GM18508 (cell line): ENCODE data around the gene TIPARP.

Experiments
- ATAC-seq: cut with Tn5 transposase; IDR thresholded peaks from one replicate; pipeline ENCODE4 v1.9.1; 2021; ENCODE audit warnings: moderate number of reproducible peaks; ENCODE audit not compliant: insufficient read depth, unreplicated experiment

Gene TIPARP

DNA sequence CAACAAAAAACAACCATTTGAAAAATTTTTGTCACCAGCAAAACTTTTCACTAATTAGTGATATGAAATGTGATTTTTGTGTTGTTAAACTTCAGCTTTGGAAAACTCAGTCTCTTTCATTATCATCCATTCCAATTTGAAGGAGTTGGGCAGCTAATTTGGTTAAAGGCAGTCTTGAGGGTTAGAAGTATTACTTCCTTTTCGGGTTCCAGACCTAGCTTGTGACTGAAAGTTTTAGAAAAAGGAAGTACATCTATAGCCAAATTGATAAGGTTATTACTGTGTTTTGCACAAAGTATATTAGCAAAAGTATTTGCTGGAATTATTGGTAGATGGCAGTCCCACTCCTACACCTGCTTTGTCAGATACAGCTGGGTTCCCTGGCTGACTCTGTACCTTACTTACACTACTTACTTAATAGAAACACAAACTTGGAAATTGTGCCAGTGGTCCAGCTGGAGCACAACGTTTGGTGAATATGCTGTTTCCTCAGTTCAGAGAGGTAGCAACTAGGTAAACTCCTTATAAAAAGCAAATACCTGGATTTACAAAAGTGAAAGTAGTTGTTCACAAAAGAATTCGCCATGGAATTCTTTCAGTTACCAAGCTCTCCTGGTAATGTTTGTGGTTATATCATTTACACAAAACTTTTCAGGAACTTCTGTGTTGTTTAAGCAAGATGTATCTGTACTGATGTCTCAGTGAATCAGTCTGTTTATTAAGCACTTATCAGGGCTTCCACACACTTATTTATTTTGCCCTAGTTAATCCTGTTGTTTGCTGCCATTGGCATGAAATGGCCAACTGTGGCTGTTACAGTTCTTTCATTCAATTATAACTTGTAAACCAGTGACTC, 31.6 kb downstream of the TIPARP start:
- no peak for ATAC-seq

DNA sequence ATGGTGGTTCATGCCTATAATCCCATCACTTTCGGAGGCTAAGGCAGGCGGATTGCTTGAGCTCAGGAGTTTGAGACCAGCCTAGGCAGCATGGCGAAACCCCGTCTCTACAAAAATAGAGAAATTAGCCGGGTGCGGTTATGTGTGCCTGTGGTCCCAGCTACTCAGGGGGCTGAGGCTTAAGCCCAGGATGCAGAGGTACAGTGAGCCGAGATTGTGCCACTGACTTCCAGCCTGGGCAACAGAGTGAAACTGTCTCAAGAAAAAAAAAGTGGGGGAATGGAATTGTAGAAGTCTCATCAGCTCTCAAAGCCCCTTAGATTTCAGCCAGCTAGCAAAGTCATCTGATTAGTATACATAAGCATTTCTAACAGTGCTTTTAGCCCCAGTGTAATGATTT, 33.2 kb downstream of the TIPARP start:
- no peak for ATAC-seq

DNA sequence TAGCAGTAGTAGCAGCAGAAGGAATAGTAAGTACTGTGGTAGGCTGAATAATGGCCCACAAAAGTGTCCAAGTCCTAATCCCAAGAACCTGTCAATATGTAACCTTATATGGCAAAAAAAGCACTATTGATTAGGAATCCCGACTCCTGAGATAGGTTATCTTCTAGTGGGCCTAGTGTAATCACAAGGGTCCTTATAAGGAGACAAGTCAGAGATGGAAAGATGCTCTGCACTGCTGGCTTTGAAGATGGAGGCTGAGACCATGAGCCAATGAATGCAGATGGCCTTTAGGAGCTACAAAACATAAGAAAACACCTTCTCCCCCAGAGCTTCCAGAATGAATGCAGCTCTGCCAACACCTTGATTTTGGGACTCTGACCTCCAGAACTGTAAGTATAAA, 36.0 kb downstream of the TIPARP start:
- no peak for ATAC-seq

- no peak for ATAC-seq
These were observed 36.7 kb downstream of the TIPARP start for GRCh38 chr3:156711113-156711512.

GRCh38 chr3:156711944-156712343, 37.6 kb downstream of the TIPARP start:
- peak; percentile 88 for ATAC-seq

- ATAC-seq, result no peak
These were observed 41.9 kb downstream of the TIPARP start for GRCh38 chr3:156716105-156716862.

GRCh38 chr3:156718622-156719306, 44.4 kb downstream of the TIPARP start:
- ATAC-seq, result no peak

- ATAC-seq, result no peak
These were observed 46.4 kb downstream of the TIPARP start for GRCh38 chr3:156720826-156721225.

DNA sequence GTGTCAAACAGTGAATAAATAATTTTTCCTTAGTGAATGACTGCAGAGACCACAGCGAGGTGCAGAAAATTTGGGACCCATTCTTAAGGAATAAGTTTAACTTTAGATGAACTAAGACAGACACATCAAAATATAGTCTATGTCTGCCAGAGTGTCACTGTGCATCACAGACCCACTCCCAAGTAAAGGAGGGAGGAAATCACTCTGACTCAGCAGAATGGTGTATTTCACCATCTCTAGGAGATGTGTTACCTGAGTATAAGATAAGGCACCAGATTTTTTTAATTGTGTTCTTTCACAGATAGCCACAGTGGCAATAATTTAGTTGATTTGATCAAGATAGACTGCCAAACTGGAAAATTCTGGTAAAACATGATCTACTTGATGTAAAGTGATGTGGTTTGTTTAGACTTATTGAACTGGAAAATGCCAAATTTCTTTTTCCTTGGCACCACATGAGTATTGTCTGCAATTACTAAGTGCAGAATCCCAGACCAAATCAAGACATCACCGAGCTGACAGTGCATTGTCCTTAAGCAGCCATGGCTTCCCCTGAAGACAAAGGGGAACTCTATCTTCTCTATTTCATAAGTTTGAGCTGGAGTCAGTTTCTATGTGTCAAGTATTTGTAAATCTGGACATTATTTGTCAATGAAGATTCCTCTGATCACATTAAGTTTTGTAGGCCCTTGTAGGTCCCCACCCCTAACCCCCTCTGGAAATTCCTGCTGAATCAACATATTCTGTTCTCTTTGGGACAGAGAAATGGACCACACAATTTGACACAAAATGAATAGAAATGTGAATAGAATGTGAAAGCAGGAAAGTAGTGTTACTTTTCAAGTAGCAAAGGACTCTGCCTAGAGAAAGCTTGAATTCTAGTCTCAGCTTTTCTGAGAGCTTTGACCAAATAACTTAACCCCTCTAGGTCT, 47.6 kb downstream of the TIPARP start:
- ATAC-seq, result no peak

- ATAC-seq, result no peak
These were observed 48.8 kb downstream of the TIPARP start for GRCh38 chr3:156723182-156723619.

- ATAC-seq, result no peak
These were observed 51.3 kb downstream of the TIPARP start for GRCh38 chr3:156725682-156726081.

GRCh38 chr3:156726456-156726855, 52.1 kb downstream of the TIPARP start:
- ATAC-seq, result no peak

GRCh38 chr3:156727519-156728205, 53.3 kb downstream of the TIPARP start:
- peak; percentile 74 for ATAC-seq

DNA sequence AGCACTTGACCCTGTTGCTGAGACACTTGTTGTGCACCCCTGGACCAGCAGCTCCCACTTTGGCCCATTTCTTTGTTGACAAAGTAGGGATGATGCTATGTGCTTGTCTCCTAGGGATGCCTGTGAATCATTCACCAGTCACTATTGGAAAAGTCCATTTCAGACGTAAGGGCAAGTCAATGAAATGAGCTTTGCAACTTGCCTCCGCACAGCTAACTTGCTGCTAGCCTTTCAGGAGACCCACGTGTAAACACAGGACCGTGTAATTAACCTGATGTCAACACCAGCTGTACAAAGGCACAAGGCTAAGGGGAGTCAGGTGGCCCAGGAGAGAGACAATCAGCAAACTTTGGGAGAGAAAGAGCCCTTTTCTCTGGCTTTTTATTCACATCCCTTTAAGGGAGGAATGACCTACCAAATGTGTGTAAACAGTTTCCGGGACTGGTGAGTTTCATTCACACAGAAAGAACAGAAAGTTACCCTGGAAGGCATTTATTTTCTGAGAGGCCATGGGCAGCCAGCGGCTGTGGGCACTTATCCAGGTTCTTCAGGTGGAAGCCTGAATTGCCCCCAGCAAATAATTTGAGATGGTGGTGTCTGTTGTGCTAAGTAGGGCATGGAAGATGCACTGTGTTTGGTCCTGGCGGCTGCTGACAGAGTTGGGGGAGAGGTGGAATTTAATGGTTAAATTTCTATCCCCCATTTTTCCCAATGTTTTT, 54.0 kb downstream of the TIPARP start:
- no peak for ATAC-seq

GRCh38 chr3:156729460-156730179, 55.2 kb downstream of the TIPARP start:
- ATAC-seq, result no peak

DNA sequence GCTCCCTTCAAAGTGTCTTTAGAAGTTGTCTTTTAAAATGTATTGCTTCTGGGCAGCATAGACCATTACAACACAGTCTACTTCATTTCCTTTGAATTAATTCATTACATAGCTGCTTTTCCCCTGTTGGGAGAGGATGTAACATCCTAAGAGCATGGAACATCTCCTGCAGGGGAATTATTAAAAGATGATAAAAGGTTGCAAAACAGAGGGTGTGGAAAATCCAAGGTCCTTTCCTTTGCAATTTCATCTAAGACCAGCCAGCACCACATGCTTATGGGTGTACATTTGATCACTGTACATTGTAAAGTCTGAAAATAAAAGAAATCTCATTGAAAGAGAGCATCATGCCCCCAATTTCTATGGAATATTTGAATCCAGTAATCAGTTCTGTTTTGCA, 57.4 kb downstream of the TIPARP start:
- ATAC-seq, result no peak

GRCh38 chr3:156732261-156732660, 57.9 kb downstream of the TIPARP start:
- no peak for ATAC-seq
